HG03095 (cell line): ENCODE results near the gene FIGNL2.
"Not testable (repeated sequence)": the region's sequence is repeated elsewhere in the genome, so short reads cannot be mapped to it uniquely, and the experiment has no call there.

Experiments used
- ATAC-seq: cut with Tn5 transposase; IDR thresholded peaks from one replicate; pipeline ENCODE4 v1.9.1; 2021; ENCODE audit warnings: moderate library complexity; ENCODE audit not compliant: unreplicated experiment

The FIGNL2 gene

GRCh38 chr12:51848326-51848727 is at the start of gene FIGNL2:
FIGNL2 (minus strand) TSS chr12:51848718; CDS start chr12:51822413, 26,305 bp downstream.
- ATAC-seq, result no peak

- no peak for ATAC-seq
These were observed 48.7 kb upstream of the FIGNL2 start for GRCh38 chr12:51897181-51897580.

- no peak for ATAC-seq
These were observed 47.7 kb upstream of the FIGNL2 start for GRCh38 chr12:51896236-51896635.

GRCh38 chr12:51895378-51896135 is 47.0 kb upstream of the FIGNL2 start:
- ATAC-seq, result no peak

GRCh38 chr12:51893786-51894185 is 45.3 kb upstream of the FIGNL2 start:
- no peak for ATAC-seq

GRCh38 chr12:51891843-51892242 is 43.3 kb upstream of the FIGNL2 start:
- no peak for ATAC-seq

GRCh38 chr12:51890511-51891171 is 42.1 kb upstream of the FIGNL2 start:
- ATAC-seq, result no peak

GRCh38 chr12:51890133-51890464 is 41.6 kb upstream of the FIGNL2 start:
- no peak for ATAC-seq

- ATAC-seq, result no peak
These were observed 41.0 kb upstream of the FIGNL2 start for GRCh38 chr12:51889216-51890132.

GRCh38 chr12:51888316-51889215 is 40.0 kb upstream of the FIGNL2 start:
- ATAC-seq, result no peak

- no peak for ATAC-seq
These were observed 39.2 kb upstream of the FIGNL2 start, which contains the start of gene ANKRD33 for GRCh38 chr12:51887476-51888315. ANKRD33 (plus strand) TSS chr12:51888103; CDS start chr12:51888187, 84 bp downstream.

- ATAC-seq, result no peak
These were observed 37.6 kb upstream of the FIGNL2 start for GRCh38 chr12:51886021-51886710.

GRCh38 chr12:51885294-51886020 is 36.9 kb upstream of the FIGNL2 start:
- ATAC-seq, result not testable (repeated sequence)

GRCh38 chr12:51884676-51885229 is 36.2 kb upstream of the FIGNL2 start:
- no peak for ATAC-seq

GRCh38 chr12:51883998-51884675 is 35.6 kb upstream of the FIGNL2 start:
- ATAC-seq, result no peak

GRCh38 chr12:51883295-51883694 is 34.8 kb upstream of the FIGNL2 start:
- ATAC-seq, result no peak

GRCh38 chr12:51879102-51879501 is 30.6 kb upstream of the FIGNL2 start:
- ATAC-seq, result no peak
